Ascending aorta (tissue), 2 donors: Measurements from ENCODE around the gene ACSF3. TPM values are rescaled to one million over a fixed set of nuclear protein-coding genes. Genes with fewer than 3 reads are reported as not detected.
"Not testable (repeated sequence)": the region's sequence is repeated elsewhere in the genome, so short reads cannot be mapped to it uniquely, and the experiment has no call there.

Experiments used
- DNase-seq, 2 donors: peaks; one replicate each; pipeline ENCODE4 v3.0.0-alpha.2; 2019; ENCODE audit warnings: low spot score in 2 of 2
- H3K27ac ChIP-seq, 2 donors: fragments of 200-600 bp; sonication (generic); one replicate each; pipeline ENCODE4 v1.5.1; 2016 to 2017; ENCODE audit warnings: mild to moderate bottlenecking in 1 of 2
- H3K27me3 ChIP-seq: fragments of 200-600 bp; sonication (generic); one replicate; pipeline ENCODE4 v1.5.1; 2017
- H3K36me3 ChIP-seq, 2 donors: fragments of 200-600 bp; sonication (generic); one replicate each; pipeline ENCODE4 v1.5.1; 2016
- H3K4me1 ChIP-seq, 2 donors: fragments of 200-600 bp; sonication (generic); one replicate each; pipeline ENCODE4 v1.5.1; 2016 to 2017; ENCODE audit warnings: mild to moderate bottlenecking in 1 of 2
- H3K4me3 ChIP-seq, 2 donors: fragments of 200-600 bp; sonication (generic); one replicate each; pipeline ENCODE4 v1.5.1; 2016 to 2017; ENCODE audit warnings: mild to moderate bottlenecking in 1 of 2
- H3K9me3 ChIP-seq, 2 donors: fragments of 200-600 bp; sonication (generic); one replicate each; pipeline ENCODE4 v1.5.1; 2016
- intact Hi-C: fragments of 100-400 bp; cut with DNase I; formaldehyde crosslinking; loops from one replicate; pipeline ENCODE4 v1.15.1; 2023
- total RNA-seq: library from RNA; depleted of rRNA; stranded (reverse); fragments of >200 nt; gene quantifications from one replicate; pipeline ENCODE4 v1.1.0, GENCODE V29; 2016
- TF ChIP-seq, protein P1 (sequence below), 3 experiments: fragments of 200-600 bp in 2 of 3; fragments of 450-650 bp in 1 of 3; sonication (generic) in 2 of 3; IDR thresholded peaks; one replicate each; pipeline ENCODE4 v1.5.1; 2016 to 2019; ENCODE audit warnings: antibody characterized with exemption in 3 of 3, mild to moderate bottlenecking in 1 of 3, moderate library complexity in 1 of 3

The ACSF3 gene
- total RNA-seq, 1 donor from 2014 or later, result 5.2 TPM

DNA sequence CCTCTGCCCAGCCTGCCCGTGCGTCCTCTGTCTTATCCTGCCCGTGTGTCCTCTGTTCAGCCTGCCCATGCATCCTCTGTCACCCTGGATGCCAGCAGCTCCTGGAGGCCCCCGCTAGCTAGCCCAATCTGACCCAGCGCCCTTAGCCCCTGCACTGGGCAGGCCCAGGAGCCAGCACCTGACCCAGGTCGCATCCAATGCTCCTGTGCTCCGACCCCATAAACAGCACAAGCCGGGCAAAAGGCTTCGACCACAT is 91.0 kb downstream of the ACSF3 start:
- H3K27me3 ChIP-seq, result no peaks in the 10 kb centered on the region
- no peak overlapping the region for H3K4me3 ChIP-seq
- H3K27ac ChIP-seq, result no peak overlapping the region
- no peak for DNase-seq
- TF ChIP-seq, protein P1, sequence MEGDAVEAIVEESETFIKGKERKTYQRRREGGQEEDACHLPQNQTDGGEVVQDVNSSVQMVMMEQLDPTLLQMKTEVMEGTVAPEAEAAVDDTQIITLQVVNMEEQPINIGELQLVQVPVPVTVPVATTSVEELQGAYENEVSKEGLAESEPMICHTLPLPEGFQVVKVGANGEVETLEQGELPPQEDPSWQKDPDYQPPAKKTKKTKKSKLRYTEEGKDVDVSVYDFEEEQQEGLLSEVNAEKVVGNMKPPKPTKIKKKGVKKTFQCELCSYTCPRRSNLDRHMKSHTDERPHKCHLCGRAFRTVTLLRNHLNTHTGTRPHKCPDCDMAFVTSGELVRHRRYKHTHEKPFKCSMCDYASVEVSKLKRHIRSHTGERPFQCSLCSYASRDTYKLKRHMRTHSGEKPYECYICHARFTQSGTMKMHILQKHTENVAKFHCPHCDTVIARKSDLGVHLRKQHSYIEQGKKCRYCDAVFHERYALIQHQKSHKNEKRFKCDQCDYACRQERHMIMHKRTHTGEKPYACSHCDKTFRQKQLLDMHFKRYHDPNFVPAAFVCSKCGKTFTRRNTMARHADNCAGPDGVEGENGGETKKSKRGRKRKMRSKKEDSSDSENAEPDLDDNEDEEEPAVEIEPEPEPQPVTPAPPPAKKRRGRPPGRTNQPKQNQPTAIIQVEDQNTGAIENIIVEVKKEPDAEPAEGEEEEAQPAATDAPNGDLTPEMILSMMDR (IDR thresholded peaks at IDR 0.05), result no peak
- no peaks in the 10 kb centered on the region for H3K4me1 ChIP-seq
- no peaks in the 10 kb centered on the region for H3K9me3 ChIP-seq
- intact Hi-C loops, result no loop called here
- H3K36me3 ChIP-seq, result no peaks in the 10 kb centered on the region

GRCh38 chr16:89184933-89185794 is 91.5 kb downstream of the ACSF3 start:
- Histone ChIP-seq H3K4me1 (no peaks in the 10 kb centered on the region), H3K27me3 (no peaks in the 10 kb centered on the region), H3K9me3 (no peaks in the 10 kb centered on the region), H3K36me3 (no peaks in the 10 kb centered on the region), H3K27ac (no peak overlapping the region), H3K4me3 (no peak overlapping the region)
- no peak for DNase-seq
- TF ChIP-seq, protein P1 (IDR thresholded peaks at IDR 0.05), result no peak
- intact Hi-C loops, result no loop called here

DNA sequence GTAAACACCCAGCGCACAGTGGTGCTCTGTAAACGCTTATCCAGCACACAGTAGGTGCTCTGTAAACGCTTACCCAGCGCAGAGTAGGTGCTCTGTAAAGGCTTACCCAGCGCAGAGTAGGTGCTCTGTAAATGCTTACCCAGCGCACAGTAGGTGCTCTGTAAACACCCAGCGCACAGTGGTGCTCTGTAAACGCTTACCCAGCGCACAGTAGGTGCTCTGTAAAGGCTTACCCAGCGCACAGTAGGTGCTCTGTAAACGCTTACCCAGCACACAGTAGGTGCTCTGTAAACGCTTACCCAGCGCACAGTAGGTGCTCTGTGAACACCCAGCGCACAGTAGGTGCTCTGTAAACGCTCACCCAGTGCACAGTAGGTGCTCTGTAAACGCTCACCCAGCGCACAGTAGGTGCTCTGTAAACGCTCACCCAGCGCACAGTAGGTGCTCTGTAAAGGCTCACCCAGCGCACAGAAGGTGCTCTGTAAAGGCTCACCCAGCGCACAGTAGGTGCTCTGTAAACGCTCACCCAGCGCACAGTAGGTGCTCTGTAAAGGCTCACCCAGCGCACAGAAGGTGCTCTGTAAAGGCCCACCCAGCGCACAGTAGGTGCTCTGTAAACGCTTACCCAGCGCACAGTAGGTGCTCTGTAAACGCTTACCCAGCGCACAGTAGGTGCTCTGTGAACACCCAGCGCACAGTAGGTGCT is 92.4 kb downstream of the ACSF3 start:
- H3K27ac ChIP-seq, H3K4me1 ChIP-seq, H3K36me3 ChIP-seq, H3K27me3 ChIP-seq, H3K9me3 ChIP-seq, DNase-seq, H3K4me3 ChIP-seq, intact Hi-C loops: not testable (repeated sequence)

GRCh38 chr16:89186593-89187031 is 93.0 kb downstream of the ACSF3 start:
- DNase-seq, H3K36me3 ChIP-seq, intact Hi-C loops, H3K9me3 ChIP-seq, H3K27me3 ChIP-seq, H3K4me3 ChIP-seq, H3K27ac ChIP-seq, H3K4me1 ChIP-seq: not testable (repeated sequence)

DNA sequence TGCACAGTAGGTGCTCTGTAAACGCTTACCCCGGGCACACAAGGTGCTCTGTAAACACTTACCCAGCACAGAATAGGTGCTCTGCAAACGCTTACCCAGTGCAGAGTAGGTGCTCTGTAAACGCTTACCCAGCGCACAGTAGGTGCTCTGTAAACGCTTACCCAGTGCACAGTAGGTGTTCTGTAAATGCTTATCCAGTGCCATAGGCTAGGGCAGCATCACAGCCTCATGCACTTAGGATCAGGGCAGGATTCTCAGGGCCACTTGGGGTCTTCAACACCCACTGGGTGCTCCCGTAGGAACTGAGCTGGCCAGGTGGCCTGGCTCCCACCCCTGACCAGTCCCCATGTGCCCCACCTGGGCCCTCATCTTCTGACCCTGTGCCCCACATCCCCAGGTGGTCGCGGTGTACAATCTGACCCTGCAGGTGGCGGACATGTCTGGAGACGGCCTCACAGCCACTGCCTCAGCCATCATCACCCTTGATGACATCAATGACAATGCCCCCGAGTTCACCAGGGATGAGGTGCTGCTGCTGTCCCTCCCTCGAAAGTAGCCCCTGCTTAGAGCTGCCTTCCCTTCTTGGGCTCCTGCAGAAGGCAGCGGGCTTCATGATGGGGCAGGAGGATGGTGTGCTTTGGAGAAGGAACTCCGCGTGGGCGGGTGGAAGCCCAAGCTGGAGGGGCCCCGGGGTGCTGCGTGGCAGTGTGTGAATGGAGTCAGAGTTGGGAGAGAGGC is 93.5 kb downstream of the ACSF3 start:
- H3K27ac ChIP-seq, result no peak overlapping the region
- TF ChIP-seq, protein P1 (IDR thresholded peaks at IDR 0.05), result no peak
- H3K4me1 ChIP-seq, result peaks cover 0 to 5% of the 10 kb centered on the region in 2 donors
- H3K36me3 ChIP-seq, result no peaks in the 10 kb centered on the region
- no peak for DNase-seq
- intact Hi-C loops, result no loop called here
- H3K4me3 ChIP-seq, result no peak overlapping the region
- H3K27me3 ChIP-seq, result no peaks in the 10 kb centered on the region
- no peaks in the 10 kb centered on the region for H3K9me3 ChIP-seq

DNA sequence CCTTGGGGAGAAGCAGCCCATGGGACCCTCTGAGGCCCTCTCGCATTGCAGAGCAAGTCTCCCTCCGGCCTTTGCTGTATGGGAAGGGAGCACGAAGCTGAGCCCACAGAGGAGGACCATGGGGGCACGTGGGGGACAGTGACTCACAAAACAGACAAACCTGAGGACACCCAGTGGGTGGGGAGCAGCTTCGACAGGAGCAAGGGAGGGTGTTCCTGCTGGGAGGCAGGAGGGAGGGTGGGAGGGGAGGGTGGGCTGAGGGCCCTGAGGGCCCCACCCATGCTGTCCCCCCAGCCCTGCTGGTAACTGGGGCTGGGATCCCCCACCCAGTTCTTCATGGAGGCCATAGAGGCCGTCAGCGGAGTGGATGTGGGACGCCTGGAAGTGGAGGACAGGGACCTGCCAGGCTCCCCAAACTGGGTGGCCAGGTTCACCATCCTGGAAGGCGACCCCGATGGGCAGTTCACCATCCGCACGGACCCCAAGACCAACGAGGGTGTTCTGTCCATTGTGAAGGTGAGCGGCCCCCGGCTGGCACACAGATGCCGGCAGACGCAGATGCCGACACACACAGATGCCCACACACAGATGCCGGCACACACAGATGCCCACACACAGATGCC is 94.2 kb downstream of the ACSF3 start:
- TF ChIP-seq, protein P1 (IDR thresholded peaks at IDR 0.05), result no peak
- Histone ChIP-seq H3K36me3 (no peaks in the 10 kb centered on the region), H3K9me3 (no peaks in the 10 kb centered on the region), H3K27ac (no peak overlapping the region), H3K4me1 (peaks cover 0 to 5% of the 10 kb centered on the region in 2 donors), H3K4me3 (no peak overlapping the region), H3K27me3 (no peaks in the 10 kb centered on the region)
- intact Hi-C loops, result no loop called here
- no peak for DNase-seq

GRCh38 chr16:89188471-89189357 is 95.1 kb downstream of the ACSF3 start:
- DNase-seq, H3K9me3 ChIP-seq, H3K27ac ChIP-seq, H3K4me3 ChIP-seq, H3K27me3 ChIP-seq, H3K36me3 ChIP-seq, intact Hi-C loops, H3K4me1 ChIP-seq: not testable (repeated sequence)
